Measurements from ENCODE around the gene TDRD12. TPM values are rescaled to one million over a fixed set of nuclear protein-coding genes. Genes with fewer than 3 reads are reported as not detected.

The TDRD12 gene
- total RNA-seq, 4 donors from 2014 or later: 0.42 to 4.7 (median 2.4) TPM

Other genes with a start within 250 kb of the TDRD12 start
- gene PDCD5, start 138.6 kb upstream of the TDRD12 start, total RNA-seq: 10 to 100 TPM; 60.1 to 93.0 (median 68.3) TPM
- gene ANKRD27, start 44.6 kb upstream of the TDRD12 start, total RNA-seq: 10 to 100 TPM; 26.4 to 36.2 (median 30.8) TPM
- gene RGS9BP, start 43.9 kb upstream of the TDRD12 start, total RNA-seq: 1 to 10 TPM in 2 of 4 donors, under 1 TPM in 2; 0.72 to 3.8 (median 1.3) TPM
- 10 to 100 TPM; 14.2 to 25.1 (median 18.6) TPM for gene NUDT19, start 27.9 kb upstream of the TDRD12 start, total RNA-seq
- gene SLC7A9, start 150.0 kb downstream of the TDRD12 start, total RNA-seq: 1 to 10 TPM in 2 of 4 donors, under 1 TPM in 1, not detected in 1; 0.40 to 1.7 (median 1.1) TPM